Stimulated activated CD8-positive, alpha-beta memory T cell treated with anti-CD3 and anti-CD28 coated beads, Interleukin-12 subunit alpha, Interleukin-12 subunit beta, amount 100 ng/mL, for 24 hours (primary cell): Measurements from ENCODE around the gene CARS2.
"Not testable (repeated sequence)": the region's sequence is repeated elsewhere in the genome, so short reads cannot be mapped to it uniquely, and the experiment has no call there.

Experiments used
- DNase-seq: peaks from one replicate; pipeline ENCODE4 v3.0.0-alpha.2; 2020; ENCODE audit errors: extremely low read depth

The CARS2 gene

GRCh38 chr13:110682746-110683145 is 23.2 kb downstream of the CARS2 start:
- no peak for DNase-seq

GRCh38 chr13:110681868-110682550 is 23.9 kb downstream of the CARS2 start:
- DNase-seq = no peak

GRCh38 chr13:110680852-110681251 is 25.1 kb downstream of the CARS2 start:
- no peak for DNase-seq

- no peak for DNase-seq
Observed at GRCh38 chr13:110677731-110678545, 28.0 kb downstream of the CARS2 start.

GRCh38 chr13:110676595-110677587 is 29.0 kb downstream of the CARS2 start:
- peak; percentile 9 for DNase-seq

- not testable (repeated sequence) for DNase-seq
Observed at GRCh38 chr13:110669814-110670213, 36.1 kb downstream of the CARS2 start.

- DNase-seq = no peak
Observed at GRCh38 chr13:110669036-110669435, 36.9 kb downstream of the CARS2 start.

- DNase-seq = no peak
Observed at GRCh38 chr13:110666255-110666533, 39.7 kb downstream of the CARS2 start.

- no peak for DNase-seq
Observed at GRCh38 chr13:110665491-110666254, 40.2 kb downstream of the CARS2 start.

- DNase-seq = no peak
Observed at GRCh38 chr13:110664673-110665072, 41.2 kb downstream of the CARS2 start.

GRCh38 chr13:110664041-110664440 is 41.9 kb downstream of the CARS2 start:
- DNase-seq = no peak

- no peak for DNase-seq
Observed at GRCh38 chr13:110663491-110663890, 42.4 kb downstream of the CARS2 start.

GRCh38 chr13:110662777-110663443 is 43.0 kb downstream of the CARS2 start:
- DNase-seq = no peak

- DNase-seq = no peak
Observed at GRCh38 chr13:110662091-110662490, 43.8 kb downstream of the CARS2 start.

- DNase-seq = no peak
Observed at GRCh38 chr13:110661256-110661655, 44.7 kb downstream of the CARS2 start.

GRCh38 chr13:110658218-110658911 is 47.6 kb downstream of the CARS2 start:
- DNase-seq = not testable (repeated sequence)

GRCh38 chr13:110657196-110657595 is 48.7 kb downstream of the CARS2 start:
- DNase-seq = no peak

- no peak for DNase-seq
Observed at GRCh38 chr13:110653851-110654250, 52.1 kb downstream of the CARS2 start.

- DNase-seq = no peak
Observed at GRCh38 chr13:110653271-110653670, 52.6 kb downstream of the CARS2 start.

- no peak for DNase-seq
Observed at GRCh38 chr13:110652764-110653163, 53.2 kb downstream of the CARS2 start.
